CD4-positive, alpha-beta T cell (primary cell): ENCODE measurements around the gene ITK. TPM values are rescaled to one million over a fixed set of nuclear protein-coding genes. Genes with fewer than 3 reads are reported as not detected.

Experiments
- ATAC-seq: fragments of 200-7000 bp; cut with Tn5 transposase; one replicate; pipeline ENCODE4 v1.10.0; 2022; ENCODE audit warnings: mild to moderate bottlenecking; ENCODE audit not compliant: poor library complexity
- CTCF ChIA-PET: fragments of 350-600 bp; sonication (Branson Sonifier 250); formaldehyde crosslinking; loops from one replicate; lab custom pipeline; 2021; ENCODE audit warnings: antibody characterized with exemption, inconsistent platforms; lab: Charles Lee
- POLR2A ChIA-PET: fragments of 350-600 bp; sonication (Branson Sonifier 250); formaldehyde crosslinking; loops from one replicate; lab custom pipeline; 2021; ENCODE audit warnings: antibody characterized with exemption, inconsistent platforms; lab: Charles Lee
- DNase-seq, 14 experiments: peaks; one replicate each; pipeline ENCODE4 v3.0.0-alpha.2; 2013 to 2020; ENCODE audit warnings: mixed read lengths in 2 of 14
- H3K27ac ChIP-seq, 2 donors: one replicate each; pipeline versions ENCODE4 v1.5.1 to v1.7.0; 2013; ENCODE audit warnings: low read length in 2 of 2, low read depth in 1 of 2, mild to moderate bottlenecking in 1 of 2
- H3K27me3 ChIP-seq, 2 experiments: 1 replicate in 1 of 2; 2 replicates in 1 of 2; pipeline versions ENCODE4 v1.6.1 to v1.7.0; 2013; ENCODE audit warnings: low read length in 2 of 2, control low read depth in 1 of 2, mild to moderate bottlenecking in 1 of 2, moderate library complexity in 1 of 2; ENCODE audit not compliant: insufficient read depth in 2 of 2, control insufficient read depth in 1 of 2
- H3K36me3 ChIP-seq: one replicate; pipeline ENCODE4 v1.6.1; 2013; ENCODE audit warnings: low read length, control low read depth; ENCODE audit not compliant: insufficient read depth
- H3K4me1 ChIP-seq: one replicate; pipeline ENCODE4 v1.6.1; 2013; ENCODE audit warnings: low read length, control low read depth; ENCODE audit not compliant: insufficient read depth
- H3K4me3 ChIP-seq: one replicate; pipeline ENCODE4 v1.5.1; 2013; ENCODE audit warnings: mild to moderate bottlenecking, low read length, moderate library complexity
- H3K9me3 ChIP-seq, 2 experiments: 1 replicate in 1 of 2; 2 replicates in 1 of 2; pipeline versions ENCODE4 v1.6.1 to v1.7.0; 2013; ENCODE audit warnings: low read length in 2 of 2, mild to moderate bottlenecking in 2 of 2, control low read depth in 1 of 2, moderate library complexity in 1 of 2; ENCODE audit not compliant: control insufficient read depth in 1 of 2, insufficient read depth in 1 of 2
- H3K27ac Mint-ChIP-seq: one replicate; pipeline ENCODE4 v1.8.0; 2020; ENCODE audit warnings: mixed read lengths
- H3K27me3 Mint-ChIP-seq: one replicate; pipeline ENCODE4 v1.8.0; 2021; ENCODE audit warnings: mixed read lengths
- H3K36me3 Mint-ChIP-seq: one replicate; pipeline ENCODE4 v1.8.0; 2021; ENCODE audit warnings: low read depth, mixed read lengths
- H3K4me1 Mint-ChIP-seq: one replicate; pipeline ENCODE4 v1.8.0; 2021; ENCODE audit warnings: low read depth, mixed read lengths
- H3K4me3 Mint-ChIP-seq: one replicate; pipeline ENCODE4 v1.8.0; 2020; ENCODE audit warnings: mild to moderate bottlenecking, mixed read lengths
- H3K9me3 Mint-ChIP-seq: one replicate; pipeline ENCODE4 v1.8.0; 2020; ENCODE audit warnings: mixed read lengths
- intact Hi-C, 2 experiments: fragments of 100-400 bp; cut with DNase I in 1 of 2; cut with micrococcal nuclease in 1 of 2; formaldehyde crosslinking; loops; one replicate each; pipeline versions ENCODE4 v1.15.1 to v1.9.0; 2023 to 2025; cut with DNase I, micrococcal nuclease
- total RNA-seq, 174 experiments: library from RNA in 2 of 174; stranded (reverse) in 2 of 174; gene quantifications; one replicate each; pipeline ENCODE4 v1.2.3 and lab custom pipeline; 2021 to 2026
- TF ChIP-seq, protein P1 (sequence below): fragments of 200-600 bp; IDR thresholded peaks from one replicate; pipeline ENCODE4 v1.8.0; 2022; ENCODE audit warnings: antibody characterized with exemption, mild to moderate bottlenecking

ITK gene
- total RNA-seq, 2 experiments from 2014 or later: 289 to 292 TPM

DNA sequence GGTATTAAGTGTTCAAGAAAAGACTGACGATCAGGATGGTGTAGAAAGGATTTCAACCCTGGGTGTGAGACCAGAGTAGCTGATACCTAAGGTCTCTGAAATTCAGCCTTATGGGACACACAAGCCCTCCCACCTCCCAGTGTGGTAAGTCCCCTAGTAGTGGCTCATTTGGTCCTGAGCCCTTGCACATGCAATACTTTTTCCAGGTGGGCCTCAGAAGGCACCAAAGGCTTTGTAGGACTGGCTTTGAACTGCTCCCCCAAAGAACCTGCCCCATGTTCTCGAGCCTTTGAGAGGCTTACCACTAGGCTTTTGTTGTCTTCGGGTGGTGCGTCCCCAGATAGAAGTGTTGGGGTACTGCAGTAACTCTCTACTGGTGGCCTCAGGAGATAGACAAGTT is 15.4 kb upstream of the ITK start:
- TF ChIP-seq, protein P1, sequence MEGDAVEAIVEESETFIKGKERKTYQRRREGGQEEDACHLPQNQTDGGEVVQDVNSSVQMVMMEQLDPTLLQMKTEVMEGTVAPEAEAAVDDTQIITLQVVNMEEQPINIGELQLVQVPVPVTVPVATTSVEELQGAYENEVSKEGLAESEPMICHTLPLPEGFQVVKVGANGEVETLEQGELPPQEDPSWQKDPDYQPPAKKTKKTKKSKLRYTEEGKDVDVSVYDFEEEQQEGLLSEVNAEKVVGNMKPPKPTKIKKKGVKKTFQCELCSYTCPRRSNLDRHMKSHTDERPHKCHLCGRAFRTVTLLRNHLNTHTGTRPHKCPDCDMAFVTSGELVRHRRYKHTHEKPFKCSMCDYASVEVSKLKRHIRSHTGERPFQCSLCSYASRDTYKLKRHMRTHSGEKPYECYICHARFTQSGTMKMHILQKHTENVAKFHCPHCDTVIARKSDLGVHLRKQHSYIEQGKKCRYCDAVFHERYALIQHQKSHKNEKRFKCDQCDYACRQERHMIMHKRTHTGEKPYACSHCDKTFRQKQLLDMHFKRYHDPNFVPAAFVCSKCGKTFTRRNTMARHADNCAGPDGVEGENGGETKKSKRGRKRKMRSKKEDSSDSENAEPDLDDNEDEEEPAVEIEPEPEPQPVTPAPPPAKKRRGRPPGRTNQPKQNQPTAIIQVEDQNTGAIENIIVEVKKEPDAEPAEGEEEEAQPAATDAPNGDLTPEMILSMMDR: no peak
- Mint-ChIP-seq H3K27me3 (no peaks in the 10 kb centered on the region), H3K27ac (no peak overlapping the region), H3K4me3 (no peak overlapping the region), H3K4me1 (peaks cover 62% of the 10 kb centered on the region), H3K36me3 (no peaks in the 10 kb centered on the region), H3K9me3 (no peaks in the 10 kb centered on the region)
- Histone ChIP-seq H3K4me1 (peaks cover 41% of the 10 kb centered on the region), H3K27ac (no peak overlapping the region), H3K27me3 (no peaks in the 10 kb centered on the region), H3K9me3 (no peaks in the 10 kb centered on the region), H3K36me3 (no peaks in the 10 kb centered on the region), H3K4me3 (no peak overlapping the region)
- DNase-seq (no peak), ATAC-seq (no peak)
- ChIA-PET CTCF (no interaction called here), POLR2A (no interaction called here)
- intact Hi-C loops: no loop called here

DNA sequence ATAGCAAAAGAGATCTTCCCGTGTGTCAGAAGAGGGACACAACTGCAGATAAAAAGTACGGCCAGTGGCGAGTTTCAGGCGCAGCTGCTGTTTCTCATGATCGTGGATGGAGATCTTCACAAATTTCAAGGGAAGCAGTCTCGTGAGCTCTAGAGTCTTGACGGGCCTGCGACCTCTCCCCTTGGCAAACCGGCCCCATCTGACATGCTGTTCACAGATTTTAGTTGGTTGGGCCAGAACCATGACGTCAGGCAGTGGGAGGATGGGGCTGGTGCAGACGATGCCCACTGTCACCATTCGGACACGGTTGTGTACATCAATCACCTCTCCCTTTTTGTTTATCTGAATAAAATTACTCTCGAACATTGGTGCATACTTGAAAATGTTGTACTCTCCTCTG is 15.0 kb upstream of the ITK start:
- no peak for ATAC-seq
- ChIA-PET POLR2A (no interaction called here), CTCF (no interaction called here)
- DNase-seq: no peak
- TF ChIP-seq, protein P1: no peak
- no peaks in the 10 kb centered on the region for H3K36me3 ChIP-seq
- Mint-ChIP-seq H3K4me3 (no peak overlapping the region), H3K9me3 (no peaks in the 10 kb centered on the region), H3K27ac (no peak overlapping the region), H3K27me3 (no peaks in the 10 kb centered on the region), H3K4me1 (peaks cover 64% of the 10 kb centered on the region), H3K36me3 (no peaks in the 10 kb centered on the region)
- intact Hi-C loops: no loop called here
- H3K4me1 ChIP-seq: peaks cover 43% of the 10 kb centered on the region
- H3K9me3 ChIP-seq: no peaks in the 10 kb centered on the region
- no peak overlapping the region for H3K27ac ChIP-seq
- H3K27me3 ChIP-seq: no peaks in the 10 kb centered on the region
- no peak overlapping the region for H3K4me3 ChIP-seq

DNA sequence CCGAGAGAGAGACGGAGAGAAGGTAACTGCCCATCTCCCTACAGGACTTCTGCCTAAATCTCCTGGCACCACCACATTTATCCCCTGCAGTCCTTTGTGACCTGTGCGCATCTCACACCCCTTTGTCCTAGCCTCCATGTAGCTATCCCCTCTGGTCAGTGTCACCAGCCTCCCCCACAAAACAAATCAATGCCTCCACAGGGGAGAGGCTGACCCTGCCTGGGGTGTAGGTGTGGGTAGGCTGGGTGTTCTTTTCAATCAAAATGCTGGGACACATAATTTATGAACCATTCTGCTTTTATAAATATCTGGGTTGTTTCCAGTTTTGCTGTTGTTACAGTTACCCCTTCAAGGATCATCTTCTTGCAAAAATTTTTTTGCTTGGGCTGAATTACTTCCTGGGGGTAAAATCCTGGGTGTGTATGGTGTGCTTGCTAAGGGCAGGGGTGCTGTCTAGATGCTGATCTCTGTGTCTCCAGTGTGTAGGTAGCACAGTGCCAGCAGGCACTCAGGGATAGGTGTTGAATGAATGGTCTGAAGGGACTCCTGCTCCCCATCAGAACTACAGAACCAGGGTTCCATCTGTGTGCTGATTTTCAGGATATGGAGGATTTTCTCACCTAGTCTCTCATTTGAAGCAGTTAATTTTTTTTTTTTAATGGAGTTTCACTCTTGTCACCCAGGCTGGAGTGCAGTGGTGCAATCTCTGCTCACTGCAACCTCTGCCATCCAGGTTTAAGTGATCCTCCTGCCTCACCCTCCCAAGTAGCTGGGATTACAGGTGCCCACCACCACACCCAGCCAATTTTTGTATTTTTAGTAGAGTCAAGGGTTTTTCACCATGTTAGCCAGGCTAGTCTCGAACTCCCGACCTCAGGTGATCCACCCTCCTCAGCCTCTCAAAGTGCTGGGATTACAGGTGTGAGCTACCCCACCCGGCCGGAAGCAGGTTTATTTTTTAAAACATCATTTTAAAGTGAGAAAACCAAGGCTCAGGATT is 14.1 kb upstream of the ITK start, which contains the start of gene GARIN3:
TSS of gene GARIN3 (minus strand) at position 51 of the 1,000 bp plus-strand sequence. CDS start 96 bp downstream, outside the sequence.
- Mint-ChIP-seq H3K27ac (peak within 1 kb of the TSS; percentile 72), H3K9me3 (no peaks in the 10 kb centered on the region), H3K4me1 (peaks cover 65% of the 10 kb centered on the region), H3K4me3 (no peak within 1 kb of the TSS), H3K27me3 (no peaks in the 10 kb centered on the region), H3K36me3 (no peaks in the 10 kb centered on the region)
- Histone ChIP-seq H3K4me1 (peaks cover 41% of the 10 kb centered on the region), H3K9me3 (no peaks in the 10 kb centered on the region), H3K36me3 (no peaks in the 10 kb centered on the region), H3K4me3 (peak within 1 kb of the TSS; percentile 21), H3K27ac (peak within 1 kb of the TSS in 1 of 2 donors; percentile 35), H3K27me3 (no peaks in the 10 kb centered on the region)
- TF ChIP-seq, protein P1: no peak
- ATAC-seq (peak; percentile 32), DNase-seq (peak in 1 of 14 experiments; percentile 60)
- intact Hi-C loops: no loop called here
- CTCF ChIA-PET: interaction anchor here (0.8 kb wide), 1 partner anchor 12 kb away, joined by 3 read pairs; no protein-coding TSS in a partner anchor
- POLR2A ChIA-PET: interaction anchor here (0.7 to 2.6 kb wide), 13 partner anchors 9 to 106 kb away, joined by 3 to 20 read pairs (median 4); partner anchors contain the start of gene ITK
